HuH-7 (cell line): ENCODE data around the gene PHEX.

Experiments used
- DNase-seq: peaks from one replicate; pipeline ENCODE4 v3.0.0; 2011; ENCODE audit warnings: low spot score

Gene PHEX

GRCh38 chrX:22040184-22040583, 8.1 kb downstream of the PHEX start:
- DNase-seq = no peak

DNA sequence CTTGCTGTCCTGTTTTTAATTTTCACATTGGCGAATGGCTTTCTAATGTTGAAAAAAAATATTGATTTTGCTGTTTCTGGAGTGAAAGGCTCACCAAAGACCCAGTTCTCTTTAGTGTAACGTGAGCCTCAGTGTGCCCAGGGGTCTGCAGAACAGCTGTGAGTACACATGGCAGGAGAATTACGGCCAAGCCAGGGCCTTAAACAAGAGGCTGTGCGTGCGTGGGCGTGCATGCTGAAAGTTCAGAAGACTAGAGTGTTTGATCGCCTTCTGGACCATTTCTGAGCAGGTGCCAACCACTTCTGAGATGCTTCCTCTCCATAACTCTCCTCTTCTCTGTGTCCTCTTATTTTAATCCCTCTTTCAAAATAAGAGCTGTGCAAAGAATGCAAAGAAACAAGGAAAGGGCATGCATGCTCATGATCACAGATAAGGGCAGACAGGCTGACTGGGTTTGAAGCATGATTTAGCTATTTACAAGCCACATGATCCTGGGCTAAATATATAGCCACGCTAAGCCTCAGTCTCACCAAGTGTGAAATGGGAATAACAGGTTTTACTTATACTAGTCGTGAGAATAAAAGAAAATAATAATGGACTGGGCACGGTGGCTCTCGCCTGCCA, 9.9 kb downstream of the PHEX start:
- no peak for DNase-seq

DNA sequence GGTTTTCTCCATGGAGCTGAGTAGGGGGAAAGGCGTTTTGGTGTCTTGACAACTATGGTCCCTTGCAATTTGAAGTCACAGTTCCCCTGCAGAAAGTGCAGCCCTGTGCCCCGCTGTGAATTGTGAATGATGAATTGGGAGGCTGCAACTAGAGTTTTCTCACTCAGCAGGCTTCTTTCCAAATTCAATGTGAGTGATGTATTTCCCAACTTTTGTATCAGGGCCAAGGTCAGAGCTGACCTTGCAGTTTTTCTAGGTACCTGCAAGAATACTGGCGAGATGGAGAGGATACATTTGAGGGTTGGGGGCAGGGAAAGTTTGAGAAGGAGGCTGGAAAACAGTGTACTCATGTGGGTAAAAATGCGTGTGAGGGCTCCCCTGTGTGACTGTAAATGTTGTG, 11.7 kb downstream of the PHEX start:
- no peak for DNase-seq

DNA sequence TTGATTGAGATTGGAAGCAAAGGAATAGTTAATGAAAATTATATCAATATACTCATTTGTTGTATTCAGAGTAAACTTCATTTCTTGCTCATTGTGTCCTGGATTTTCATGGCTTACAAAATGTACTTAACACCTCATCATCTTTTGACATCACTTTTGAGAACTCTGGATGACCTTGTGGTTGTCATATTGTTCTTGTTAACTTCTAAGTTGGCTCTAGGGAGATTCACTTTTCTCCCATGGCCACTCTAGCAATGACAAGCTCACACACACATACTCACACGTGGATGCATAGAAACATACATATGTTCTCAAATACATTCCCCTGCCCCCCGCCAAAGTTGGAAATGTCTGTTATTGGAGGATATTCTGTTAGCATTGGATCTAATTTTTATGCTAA, 15.3 kb downstream of the PHEX start:
- DNase-seq = no peak

DNA sequence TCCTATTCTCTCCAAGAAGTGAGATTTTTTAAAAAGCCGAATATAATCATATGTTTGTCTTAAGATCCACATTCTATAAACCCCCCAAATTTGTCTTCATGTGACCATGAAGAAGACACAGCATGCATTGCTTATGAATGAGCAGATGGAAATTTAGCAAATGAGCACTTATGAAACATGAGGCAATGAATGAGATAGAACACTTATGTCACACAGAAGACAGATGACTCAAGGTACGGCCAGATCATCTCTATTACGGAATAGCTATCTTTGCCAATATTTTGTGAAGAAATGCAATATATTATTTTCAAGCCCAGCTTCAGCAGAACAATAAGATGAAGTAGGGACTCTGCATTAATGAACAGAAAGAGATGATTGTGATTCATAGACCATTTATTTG, 21.4 kb downstream of the PHEX start:
- DNase-seq = no peak

- DNase-seq = no peak
Measured at GRCh38 chrX:22056235-22056634, 24.1 kb downstream of the PHEX start.

GRCh38 chrX:22057667-22058066, 25.5 kb downstream of the PHEX start:
- DNase-seq = no peak

- no peak for DNase-seq
Measured at GRCh38 chrX:22059775-22060174, 27.6 kb downstream of the PHEX start.

DNA sequence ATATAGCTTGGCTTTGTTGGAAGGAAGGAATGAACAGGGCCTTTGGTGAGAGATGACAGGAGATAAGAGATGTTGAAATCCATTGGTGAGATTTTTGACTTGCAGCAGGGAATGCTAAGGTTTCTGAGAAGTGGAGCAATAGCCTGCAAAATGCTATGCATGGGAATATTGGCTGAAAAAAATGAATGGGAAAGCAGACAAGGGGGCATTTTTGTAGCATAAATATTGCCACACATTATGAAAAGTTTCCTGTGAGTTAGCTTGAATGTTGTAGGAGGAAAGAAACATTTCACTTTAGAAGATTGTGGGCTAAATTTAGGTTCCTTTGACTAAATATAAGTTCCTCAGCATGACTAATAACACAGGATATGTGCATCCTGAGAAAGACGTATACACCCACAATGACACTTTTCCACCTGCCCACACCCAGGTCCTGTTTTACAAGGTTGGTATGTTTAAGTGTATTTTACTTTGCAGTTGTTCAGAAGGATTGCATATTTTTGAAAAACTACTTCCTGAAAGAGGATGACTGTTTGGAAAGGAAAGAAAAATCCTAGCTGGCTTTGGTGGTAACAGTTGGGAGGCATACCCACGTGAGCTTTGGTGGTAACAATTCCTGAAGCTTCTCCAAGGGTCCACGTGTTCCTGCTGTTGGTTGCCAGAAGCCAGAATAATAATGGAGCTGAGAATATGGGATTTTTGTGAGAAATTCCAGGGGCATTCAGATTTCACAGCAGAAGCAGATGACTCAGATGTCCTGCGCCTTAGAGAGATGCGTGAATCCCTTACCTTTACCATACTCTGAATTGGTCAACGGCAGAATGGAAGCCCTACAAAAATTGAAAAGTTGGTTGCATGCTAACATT, 28.5 kb downstream of the PHEX start:
- DNase-seq = no peak

DNA sequence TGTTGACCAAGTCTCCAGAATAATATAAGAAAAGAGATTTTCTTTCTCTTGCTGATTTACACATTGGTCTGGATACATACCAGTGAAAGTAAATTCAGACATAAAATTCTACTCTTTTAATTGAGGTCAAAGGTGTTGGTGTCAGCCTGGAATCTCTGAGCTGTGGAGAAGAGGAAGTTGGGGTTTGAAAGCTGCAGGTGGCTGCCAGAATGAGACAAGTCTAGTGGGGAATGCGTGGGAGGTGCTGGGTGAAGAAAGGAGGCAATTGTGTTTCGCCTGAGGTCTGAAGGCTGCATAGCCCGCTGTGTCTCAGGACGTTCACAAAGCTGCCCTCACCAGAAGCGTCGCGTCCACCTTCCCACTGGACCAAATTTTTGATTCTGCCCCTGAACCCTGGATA, 31.2 kb downstream of the PHEX start:
- no peak for DNase-seq

GRCh38 chrX:22069586-22069985, 37.5 kb downstream of the PHEX start:
- no peak for DNase-seq

- DNase-seq = no peak
Measured at GRCh38 chrX:22073928-22074327, 41.8 kb downstream of the PHEX start.

DNA sequence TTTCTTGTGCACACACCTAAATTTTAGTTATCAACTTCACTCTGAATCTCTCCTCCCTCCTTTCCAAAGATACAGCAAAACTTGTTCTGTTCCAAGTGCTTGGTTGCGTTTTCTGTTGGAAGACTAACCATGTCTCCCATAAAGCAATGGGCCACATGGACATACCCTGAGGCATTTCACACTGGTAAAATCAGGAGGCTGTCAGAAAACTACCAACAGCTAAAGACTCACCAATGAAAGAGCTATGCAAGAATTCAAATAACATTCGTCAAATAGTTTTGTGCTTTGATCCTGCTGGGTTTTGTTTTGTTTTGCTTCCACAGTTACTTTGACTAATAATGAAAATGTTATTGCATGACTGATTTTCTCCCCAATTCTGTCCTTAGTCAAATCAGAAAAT, 46.0 kb downstream of the PHEX start:
- no peak for DNase-seq

GRCh38 chrX:22081475-22082092, 49.5 kb downstream of the PHEX start:
- no peak for DNase-seq

DNA sequence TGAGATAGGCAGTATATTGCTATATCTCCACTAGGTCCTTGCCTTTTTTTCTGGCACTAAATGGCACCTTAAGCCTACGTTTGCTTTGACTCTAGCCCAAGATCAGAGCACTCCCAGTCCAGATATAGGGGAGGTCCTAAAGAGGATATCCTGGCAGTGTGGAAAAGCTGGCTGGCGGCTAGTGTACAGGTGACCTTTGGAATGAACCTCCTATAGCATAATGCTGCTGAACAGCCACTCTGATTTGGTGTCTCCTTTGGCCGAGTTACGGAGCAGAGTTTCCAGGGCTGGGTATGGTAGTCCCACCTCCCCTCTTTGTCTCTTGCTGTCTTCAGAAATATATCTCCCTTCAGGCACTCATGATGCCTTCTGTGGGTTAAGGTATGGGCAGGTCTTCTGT, 53.9 kb downstream of the PHEX start:
- no peak for DNase-seq

GRCh38 chrX:22087011-22087557, 55.0 kb downstream of the PHEX start:
- DNase-seq = no peak

- no peak for DNase-seq
Measured at GRCh38 chrX:22088326-22088725, 56.2 kb downstream of the PHEX start.

GRCh38 chrX:22090181-22090580, 58.1 kb downstream of the PHEX start:
- DNase-seq = no peak

- DNase-seq = no peak
Measured at GRCh38 chrX:22093550-22093949, 61.4 kb downstream of the PHEX start.

GRCh38 chrX:22095286-22095685, 63.2 kb downstream of the PHEX start:
- DNase-seq = no peak

GRCh38 chrX:22095856-22096255, 63.7 kb downstream of the PHEX start:
- no peak for DNase-seq

DNA sequence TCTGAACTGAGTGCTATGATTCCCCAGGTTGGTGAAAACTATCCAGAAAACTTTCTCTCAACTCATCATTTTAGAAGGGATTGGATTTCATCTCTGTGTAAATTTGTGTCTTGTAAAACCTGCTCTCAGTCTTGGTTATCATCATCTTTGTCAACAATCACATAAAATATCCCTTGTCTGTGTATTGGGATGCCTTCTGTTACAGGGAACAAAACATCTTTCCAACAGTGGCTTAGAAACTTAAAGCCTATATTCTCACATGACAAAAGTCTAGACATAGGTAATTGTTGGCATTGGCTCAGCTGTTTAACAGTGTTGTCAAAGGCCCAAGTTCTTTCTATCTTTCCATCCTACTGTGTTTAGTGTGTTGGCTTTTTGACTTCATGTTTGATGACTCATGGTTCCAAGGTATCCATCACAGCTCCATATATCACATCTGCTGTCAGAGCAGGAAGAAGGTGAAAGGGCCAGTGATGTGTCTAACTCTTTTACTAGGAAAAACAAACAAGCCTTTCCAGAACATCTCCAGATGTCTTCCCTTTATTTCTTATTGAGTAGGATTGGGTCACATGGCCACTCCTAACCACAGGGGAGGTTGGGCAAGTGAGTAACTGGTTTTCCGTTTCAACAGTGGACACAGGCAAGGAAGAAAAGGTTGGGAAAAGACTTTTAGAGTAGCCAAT, 65.0 kb downstream of the PHEX start:
- no peak for DNase-seq
